Testis (tissue), 3 donors: ENCODE data around the gene CRIM1. TPM values are rescaled to one million over a fixed set of nuclear protein-coding genes. Genes with fewer than 3 reads are reported as not detected.

Experiments
- DNase-seq: peaks from one replicate; pipeline ENCODE4 v3.0.0-alpha.2; 2019
- H3K27ac ChIP-seq, 2 donors: fragments of 200-600 bp; sonication (generic); one replicate each; pipeline ENCODE4 v1.5.1; 2019
- H3K27me3 ChIP-seq: fragments of 200-600 bp; sonication (generic); one replicate; pipeline ENCODE4 v1.5.1; 2019
- H3K36me3 ChIP-seq: fragments of 200-600 bp; sonication (generic); one replicate; pipeline ENCODE4 v1.5.1; 2017; ENCODE audit warnings: low read depth; ENCODE audit errors: missing control alignments
- H3K4me1 ChIP-seq: fragments of 200-600 bp; sonication (generic); one replicate; pipeline ENCODE4 v1.5.1; 2019
- H3K4me3 ChIP-seq, 2 donors: fragments of 200-600 bp; sonication (generic); one replicate each; pipeline ENCODE4 v1.5.1; 2017 to 2019
- H3K9me3 ChIP-seq: fragments of 200-600 bp; sonication (generic); one replicate; pipeline ENCODE4 v1.5.1; 2017
- POLR2A ChIP-seq: fragments of 450-650 bp; IDR thresholded peaks from one replicate; pipeline ENCODE4 v1.6.1; 2017; ENCODE audit warnings: antibody characterized with exemption, mild to moderate bottlenecking, moderate library complexity
- WGBS, 2 donors: methylation state at CpG; one replicate each; pipeline ENCODE4 v1.1.5; 2018; 5-methylcytosine and 5-hydroxymethylcytosine counted together
- intact Hi-C: fragments of 100-400 bp; cut with DNase I; formaldehyde crosslinking; loops from one replicate; pipeline ENCODE4 v1.15.1; 2023; ENCODE audit warnings: low total_unique reads
- polyA plus RNA-seq: library from polyadenylated mRNA; stranded (reverse); fragments of 350-450 nt; fragmentation: Illumina TruSeq; extraction: RNeasy Lipid Tissue Mini Kit (QIAGEN cat#74804); gene quantifications from one replicate; pipeline ENCODE4 v1.2.3, GENCODE V29; 2014; ENCODE audit warnings: low read depth, low replicate concordance; ENCODE audit not compliant: insufficient read depth
- total RNA-seq, 2 donors: library from RNA; depleted of rRNA; stranded (reverse); fragments of >200 nt; gene quantifications; one replicate each; pipeline ENCODE4 v1.2.3, GENCODE V29; 2016
- TF ChIP-seq, protein P1 (sequence below), 3 experiments: fragments of 450-650 bp in 2 of 3; fragments of 200-600 bp in 1 of 3; sonication (generic) in 1 of 3; IDR thresholded peaks; one replicate each; pipeline ENCODE4 v1.5.1; 2016 to 2019; ENCODE audit warnings: antibody characterized with exemption in 3 of 3, mild to moderate bottlenecking in 2 of 3, moderate library complexity in 1 of 3

Gene CRIM1
- total and polyA plus RNA-seq, 3 donors from 2014 or later: 38.2 to 94.1 (median 68.4) TPM

DNA sequence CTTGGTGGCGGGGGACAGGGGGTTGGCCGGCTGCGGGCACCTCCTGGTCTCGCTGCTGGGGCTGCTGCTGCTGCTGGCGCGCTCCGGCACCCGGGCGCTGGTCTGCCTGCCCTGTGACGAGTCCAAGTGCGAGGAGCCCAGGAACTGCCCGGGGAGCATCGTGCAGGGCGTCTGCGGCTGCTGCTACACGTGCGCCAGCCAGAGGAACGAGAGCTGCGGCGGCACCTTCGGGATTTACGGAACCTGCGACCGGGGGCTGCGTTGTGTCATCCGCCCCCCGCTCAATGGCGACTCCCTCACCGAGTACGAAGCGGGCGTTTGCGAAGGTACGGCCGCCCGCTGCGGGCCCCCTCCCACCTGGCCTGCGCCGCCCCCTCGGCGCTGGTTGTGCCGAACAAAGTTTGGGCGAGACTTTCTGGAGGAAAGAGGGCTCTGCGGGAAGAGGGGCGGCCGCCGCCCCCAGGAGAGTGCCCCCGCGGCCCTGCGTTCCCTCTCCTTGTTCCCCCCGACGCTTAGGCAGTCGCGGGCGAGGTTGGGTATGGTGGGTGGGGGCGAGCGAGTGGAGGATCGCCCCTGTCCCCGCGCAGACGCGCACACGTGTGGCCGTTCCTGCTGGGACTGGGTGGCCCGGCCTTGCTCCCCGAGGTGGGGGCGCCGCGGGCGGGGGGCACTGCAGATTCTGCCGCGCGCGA lies 866 bp downstream of the CRIM1 start:
- Histone ChIP-seq H3K27me3 (no peaks in the 10 kb centered on the region), H3K4me1 (peaks cover 23% of the 10 kb centered on the region), H3K27ac (peak overlapping the region; percentile 70 to 88), H3K36me3 (no peaks in the 10 kb centered on the region), H3K4me3 (peak overlapping the region; percentile 63 to 88), H3K9me3 (no peaks in the 10 kb centered on the region)
- peak; percentile 50 for DNase-seq
- intact Hi-C loops: loop anchor here (10.0 kb wide), 1 partner anchor 148 kb away; no protein-coding TSS in a partner anchor
- 0 to 1% methylated on average over 3 to 65 of the region's 74 CpGs for whole genome bisulfite sequencing, 2 donors
- TF ChIP-seq, protein P1, sequence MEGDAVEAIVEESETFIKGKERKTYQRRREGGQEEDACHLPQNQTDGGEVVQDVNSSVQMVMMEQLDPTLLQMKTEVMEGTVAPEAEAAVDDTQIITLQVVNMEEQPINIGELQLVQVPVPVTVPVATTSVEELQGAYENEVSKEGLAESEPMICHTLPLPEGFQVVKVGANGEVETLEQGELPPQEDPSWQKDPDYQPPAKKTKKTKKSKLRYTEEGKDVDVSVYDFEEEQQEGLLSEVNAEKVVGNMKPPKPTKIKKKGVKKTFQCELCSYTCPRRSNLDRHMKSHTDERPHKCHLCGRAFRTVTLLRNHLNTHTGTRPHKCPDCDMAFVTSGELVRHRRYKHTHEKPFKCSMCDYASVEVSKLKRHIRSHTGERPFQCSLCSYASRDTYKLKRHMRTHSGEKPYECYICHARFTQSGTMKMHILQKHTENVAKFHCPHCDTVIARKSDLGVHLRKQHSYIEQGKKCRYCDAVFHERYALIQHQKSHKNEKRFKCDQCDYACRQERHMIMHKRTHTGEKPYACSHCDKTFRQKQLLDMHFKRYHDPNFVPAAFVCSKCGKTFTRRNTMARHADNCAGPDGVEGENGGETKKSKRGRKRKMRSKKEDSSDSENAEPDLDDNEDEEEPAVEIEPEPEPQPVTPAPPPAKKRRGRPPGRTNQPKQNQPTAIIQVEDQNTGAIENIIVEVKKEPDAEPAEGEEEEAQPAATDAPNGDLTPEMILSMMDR (IDR thresholded peaks at IDR 0.05): no peak
- TF ChIP-seq POLR2A: no peak

DNA sequence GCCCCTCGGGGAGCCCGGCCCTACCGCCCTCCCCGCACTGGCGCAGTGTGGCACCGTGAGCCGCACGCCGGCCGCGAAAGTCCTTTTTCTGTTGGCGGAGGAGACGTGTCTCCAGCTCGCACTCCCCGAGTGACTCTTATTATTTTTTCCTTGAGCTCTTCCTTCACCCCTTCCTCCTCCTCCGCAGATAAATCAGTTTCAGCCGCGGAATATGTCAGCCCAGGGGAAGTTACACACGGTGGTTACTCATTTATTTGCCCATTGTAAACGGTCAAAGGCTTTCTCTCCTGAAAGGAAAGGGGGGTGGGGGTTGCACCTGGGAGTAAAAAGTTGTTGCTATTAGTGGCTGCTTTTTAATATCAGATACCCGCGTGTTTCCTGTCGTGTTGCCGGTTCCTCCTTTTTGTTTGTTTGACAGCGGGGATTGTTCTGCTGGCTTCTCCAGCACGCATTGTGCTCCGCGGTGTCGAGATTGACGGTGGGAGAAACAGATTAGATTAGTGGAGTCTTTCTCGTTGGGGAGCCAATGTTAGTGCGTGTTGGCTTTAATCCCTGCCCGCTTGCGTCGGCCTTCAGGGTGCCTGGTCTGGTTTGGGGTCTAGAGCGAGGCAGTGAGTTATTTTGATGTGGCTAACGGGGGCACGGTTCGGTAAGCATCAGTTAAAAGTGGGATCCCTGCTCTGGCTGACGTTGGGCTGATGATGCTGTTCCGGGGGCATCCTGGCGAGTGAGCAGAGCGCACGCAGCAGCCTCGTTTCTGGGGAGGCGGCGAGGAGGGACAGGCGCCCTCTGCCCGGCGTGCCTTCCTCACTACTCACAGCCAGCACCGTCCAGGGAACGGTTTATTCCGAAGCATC lies 1.6 kb downstream of the CRIM1 start:
- Histone ChIP-seq H3K4me1 (peaks cover 31% of the 10 kb centered on the region), H3K9me3 (no peaks in the 10 kb centered on the region), H3K27me3 (no peaks in the 10 kb centered on the region), H3K27ac (peak overlapping the region; percentile 70 to 88), H3K36me3 (no peaks in the 10 kb centered on the region), H3K4me3 (peak overlapping the region; percentile 63 to 88)
- no peak for TF ChIP-seq POLR2A
- TF ChIP-seq, protein P1 (IDR thresholded peaks at IDR 0.05): no peak
- peak; percentile 60 for DNase-seq
- intact Hi-C loops: loop anchor here (10.0 kb wide), 1 partner anchor 148 kb away; no protein-coding TSS in a partner anchor
- 0 to 1% methylated on average over 31 to 52 of the region's 53 CpGs for WGBS, 2 donors

DNA sequence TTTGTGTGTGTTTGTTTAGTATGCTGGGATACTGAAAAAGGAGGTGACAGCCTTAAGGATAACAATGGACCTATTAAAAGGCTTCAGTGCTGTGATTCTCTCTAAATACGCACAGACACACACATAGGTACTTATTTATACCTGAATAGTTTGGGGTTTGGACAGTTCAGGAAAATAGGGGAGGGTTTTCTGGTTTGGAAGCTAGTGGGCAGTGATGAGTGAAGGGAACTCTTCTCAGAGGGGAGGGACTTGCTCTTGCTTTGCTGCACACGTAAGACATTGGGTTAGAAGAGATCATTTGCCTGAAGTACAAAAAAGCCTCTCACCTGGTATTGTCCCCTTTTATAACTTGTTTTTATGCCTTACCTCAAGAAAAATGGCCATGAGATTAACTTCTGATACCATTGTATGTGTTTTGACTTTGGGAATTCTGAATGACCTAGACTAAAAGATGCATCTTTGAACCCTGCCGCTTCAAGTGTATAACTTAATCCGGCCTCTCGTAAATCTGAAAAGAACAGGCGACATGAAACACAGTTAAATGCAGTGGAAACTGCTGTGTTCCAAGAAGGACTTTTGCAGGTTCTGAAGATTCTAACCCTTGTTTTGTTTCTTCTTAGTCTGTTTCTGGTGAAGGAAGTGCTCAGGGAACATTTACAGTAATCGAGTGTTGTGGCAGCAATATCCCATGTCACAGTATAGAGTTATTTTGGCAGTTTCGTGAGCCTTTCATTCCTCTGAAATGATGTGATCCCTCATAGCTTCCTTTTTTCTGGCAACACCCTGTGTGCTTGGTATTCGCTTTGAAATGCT lies 2.5 kb downstream of the CRIM1 start:
- TF ChIP-seq, protein P1 (IDR thresholded peaks at IDR 0.05): peak in 1 of 3 experiments; percentile 42
- TF ChIP-seq POLR2A: no peak
- Histone ChIP-seq H3K27me3 (no peaks in the 10 kb centered on the region), H3K9me3 (no peaks in the 10 kb centered on the region), H3K4me3 (peak overlapping the region; percentile 63 to 88), H3K27ac (peak overlapping the region; percentile 70 to 88), H3K4me1 (peaks cover 24% of the 10 kb centered on the region), H3K36me3 (no peaks in the 10 kb centered on the region)
- intact Hi-C loops: loop anchor here (2.0 to 10.0 kb wide), 2 partner anchors 57 to 147 kb away; no protein-coding TSS in a partner anchor
- no peak for DNase-seq
- 19 to 28% methylated on average over 9 of the region's 9 CpGs for WGBS, 2 donors

DNA sequence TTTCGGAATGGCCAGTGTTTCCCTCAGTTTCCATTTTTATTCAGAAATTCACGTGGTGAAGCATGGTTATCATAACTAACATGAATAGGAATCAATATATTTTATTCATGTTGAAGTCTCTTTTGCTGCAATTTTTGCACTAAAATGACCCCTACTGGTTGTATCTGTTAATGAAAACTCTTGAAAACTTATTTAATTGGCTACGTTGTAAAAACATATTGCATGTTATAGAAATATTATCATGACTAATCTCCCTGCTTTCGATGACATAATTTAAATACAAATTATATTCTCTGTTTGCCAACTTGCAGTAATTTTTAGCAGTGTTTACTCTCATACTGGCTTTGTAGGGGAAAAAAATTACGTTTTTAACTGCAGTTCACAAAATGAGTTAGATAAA lies 3.5 kb downstream of the CRIM1 start:
- H3K4me1 ChIP-seq: peaks cover 19% of the 10 kb centered on the region
- intact Hi-C loops: loop anchor here (2.0 to 10.0 kb wide), 2 partner anchors 56 to 146 kb away; no protein-coding TSS in a partner anchor
- H3K4me3 ChIP-seq: no peak overlapping the region
- H3K9me3 ChIP-seq: no peaks in the 10 kb centered on the region
- H3K27me3 ChIP-seq: no peaks in the 10 kb centered on the region
- 31 to 48% methylated on average over 5 of the region's 5 CpGs for WGBS, 2 donors
- no peak for DNase-seq
- TF ChIP-seq, protein P1 (IDR thresholded peaks at IDR 0.05): peak in 2 of 3 experiments; percentile 29 to 37
- TF ChIP-seq POLR2A: no peak
- H3K36me3 ChIP-seq: no peaks in the 10 kb centered on the region
- H3K27ac ChIP-seq: no peak overlapping the region
